Activated T-helper 2 cell treated with anti-CD3 and anti-CD28 coated beads, Interferon-gamma antibody, Interleukin-2, Interleukin-4, amounts not matched to agents 10 μg/mL and 5 μg/mL and 100 μg/mL, durations not matched to agents 14 hours and 24 hours and 36 hours (primary cell): Measurements from ENCODE around the gene KLHL25. TPM values are rescaled to one million over a fixed set of nuclear protein-coding genes. Genes with fewer than 3 reads are reported as not detected.

Experiments
- DNase-seq: peaks from one replicate; pipeline ENCODE4 v3.0.0; 2021; ENCODE audit warnings: low spot score
- H3K27ac Mint-ChIP-seq: one replicate; pipeline ENCODE4 v1.8.0; 2021; ENCODE audit warnings: mixed read lengths
- H3K27me3 Mint-ChIP-seq: one replicate; pipeline ENCODE4 v1.8.0; 2021; ENCODE audit warnings: low read depth, mixed read lengths
- H3K36me3 Mint-ChIP-seq: one replicate; pipeline ENCODE4 v1.8.0; 2021; ENCODE audit warnings: low read depth, mixed read lengths
- H3K4me1 Mint-ChIP-seq: one replicate; pipeline ENCODE4 v1.8.0; 2021; ENCODE audit warnings: low read depth, mixed read lengths
- H3K4me3 Mint-ChIP-seq: one replicate; pipeline ENCODE4 v1.8.0; 2021; ENCODE audit warnings: low read depth, mild to moderate bottlenecking, moderate library complexity, mixed read lengths
- H3K9me3 Mint-ChIP-seq: one replicate; pipeline ENCODE4 v1.8.0; 2021; ENCODE audit warnings: mixed read lengths
- intact Hi-C: fragments of 100-400 bp; cut with micrococcal nuclease; formaldehyde crosslinking; loops from one replicate; pipeline ENCODE4 v1.15.1; 2023
- total RNA-seq: library from RNA; stranded (reverse); gene quantifications from 2 replicates; pipeline ENCODE4 v1.2.3, GENCODE V29; 2022

Gene KLHL25
- total RNA-seq, 1 donor from 2014 or later: 9.0 TPM

- intact Hi-C loops: loop anchor here (2.0 kb wide), 1 partner anchor 45 kb away; no protein-coding TSS in a partner anchor
- Mint-ChIP-seq H3K36me3 (peaks cover 3% of the 10 kb centered on the region), H3K4me3 (peak overlapping the region; percentile 53), H3K9me3 (no peaks in the 10 kb centered on the region), H3K27me3 (no peaks in the 10 kb centered on the region), H3K4me1 (peaks cover 23% of the 10 kb centered on the region), H3K27ac (no peak overlapping the region)
- no peak for DNase-seq
Observed at GRCh38 chr15:85795337-85796305, 896 bp upstream of the KLHL25 start.

DNA sequence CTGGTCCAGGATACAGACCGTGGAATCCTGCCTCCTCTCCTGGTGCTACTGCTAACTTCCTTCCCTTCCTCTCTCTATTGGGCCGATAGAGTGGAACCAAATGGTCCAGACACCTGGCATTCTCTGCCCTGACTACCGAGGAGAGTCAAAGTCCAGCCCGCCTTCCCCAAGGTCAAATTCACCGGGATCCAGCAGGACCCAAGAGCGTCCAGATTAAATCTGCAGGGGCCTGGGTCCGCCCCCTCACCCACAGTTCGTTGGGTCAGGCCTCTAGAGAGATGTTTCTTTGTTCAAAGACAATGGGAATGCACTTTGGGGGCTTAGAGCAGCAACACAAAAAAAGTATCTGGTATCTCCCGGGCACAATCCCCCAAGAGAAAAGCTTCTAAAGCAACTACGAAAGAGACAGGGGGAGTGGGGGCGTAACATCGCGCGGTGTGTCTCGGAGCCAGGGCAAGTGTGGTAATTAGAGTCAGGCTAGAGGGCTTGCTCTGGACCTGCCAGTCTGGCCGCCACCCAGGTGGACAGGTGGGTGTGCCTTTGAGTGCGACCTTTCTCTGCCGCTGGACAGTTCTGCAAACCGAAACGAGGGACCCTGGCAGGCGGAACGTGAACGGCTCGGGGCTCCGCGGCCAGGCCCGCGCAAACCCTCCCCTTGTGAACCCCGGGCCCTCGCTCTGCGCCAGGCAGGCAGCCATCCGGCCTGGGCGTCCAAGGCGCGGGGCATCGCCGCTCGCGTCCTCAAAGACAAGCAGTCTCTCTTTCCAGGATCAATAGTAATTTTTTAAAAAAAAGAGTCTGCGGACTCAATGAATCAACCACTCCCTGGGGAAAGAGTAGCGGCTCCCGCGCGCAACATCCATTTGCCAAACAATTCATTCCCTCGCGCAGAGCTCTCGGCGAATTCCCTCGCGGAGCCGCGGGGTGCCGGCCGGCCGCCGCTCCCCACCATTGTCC, 806 bp downstream of the KLHL25 start:
- intact Hi-C loops: loop anchor here (1.0 to 5.0 kb wide), 4 partner anchors 9 to 177 kb away; no protein-coding TSS in a partner anchor
- Mint-ChIP-seq H3K4me3 (peak overlapping the region; percentile 89), H3K27ac (peak overlapping the region; percentile 72), H3K4me1 (peaks cover 26% of the 10 kb centered on the region), H3K27me3 (no peaks in the 10 kb centered on the region), H3K9me3 (no peaks in the 10 kb centered on the region), H3K36me3 (peaks cover 6% of the 10 kb centered on the region)
- DNase-seq: peak; percentile 45

DNA sequence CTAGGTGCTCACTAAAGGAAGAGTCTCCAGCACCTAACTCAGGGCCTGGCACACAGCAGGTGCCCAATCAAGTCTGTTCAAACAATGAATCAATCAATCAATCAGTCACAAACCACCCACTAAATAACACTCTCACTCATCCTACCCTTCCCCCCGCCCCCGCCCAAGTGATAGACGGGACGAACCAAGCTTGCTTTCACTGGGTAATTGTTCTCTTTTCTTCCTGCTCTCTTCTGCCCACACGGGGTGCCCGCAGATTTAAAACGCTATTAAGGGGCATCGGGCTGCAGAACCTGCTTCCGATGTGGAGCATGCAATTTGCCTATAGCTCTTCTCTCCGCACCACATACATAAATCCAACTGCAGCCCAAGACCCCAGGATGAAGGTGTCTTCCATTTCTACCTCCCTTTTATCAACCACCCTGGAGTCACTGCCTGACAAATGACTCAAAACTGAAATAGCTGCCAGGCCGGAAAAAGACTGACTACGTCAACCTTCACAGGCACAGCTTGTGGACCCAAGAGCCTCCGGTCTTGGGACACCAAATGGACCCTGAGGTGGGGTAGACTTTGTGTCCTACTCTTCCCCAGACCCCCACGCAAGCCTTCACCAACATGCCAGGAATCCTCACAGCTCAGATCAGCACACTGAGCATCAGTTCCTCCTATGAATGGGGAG, 1.7 kb downstream of the KLHL25 start:
- Mint-ChIP-seq H3K9me3 (no peaks in the 10 kb centered on the region), H3K27ac (peak overlapping the region; percentile 72), H3K4me1 (peaks cover 29% of the 10 kb centered on the region), H3K4me3 (peak overlapping the region; percentile 89), H3K27me3 (no peaks in the 10 kb centered on the region), H3K36me3 (peaks cover 6% of the 10 kb centered on the region)
- intact Hi-C loops: loop anchor here (1.0 to 5.0 kb wide), 3 partner anchors 8 to 176 kb away; no protein-coding TSS in a partner anchor
- DNase-seq: no peak

DNA sequence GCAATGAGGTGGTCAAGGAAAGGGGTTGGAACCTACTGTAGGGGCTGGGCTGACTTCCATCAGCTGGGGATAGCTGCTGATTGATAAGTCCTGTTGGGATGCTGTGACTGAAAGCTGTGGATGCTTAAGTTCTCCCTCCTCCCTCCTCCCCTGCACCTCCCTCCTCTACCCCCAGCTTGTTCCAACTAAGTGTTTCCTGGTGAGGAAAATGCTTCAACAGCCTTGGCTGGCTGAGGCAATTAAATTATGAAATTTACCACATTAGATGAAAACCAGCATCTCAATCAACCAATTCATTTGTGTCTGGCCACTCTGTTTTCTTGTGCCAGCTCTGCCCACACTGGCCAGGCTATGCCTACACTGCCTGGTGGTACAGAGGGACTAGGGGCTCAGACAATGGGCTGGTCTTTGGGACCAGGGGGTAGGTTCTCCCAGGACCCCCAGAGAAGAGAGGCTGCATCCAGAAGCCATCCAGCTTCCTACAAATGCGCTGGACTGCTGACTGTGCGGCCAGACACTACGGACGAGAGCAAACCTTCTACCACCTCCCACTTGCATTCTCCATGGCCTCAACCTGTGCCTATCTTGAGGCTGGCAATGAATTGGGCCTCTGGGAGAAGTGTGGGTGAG, 2.5 kb downstream of the KLHL25 start:
- no peaks in the 10 kb centered on the region for H3K27me3 Mint-ChIP-seq
- DNase-seq: no peak
- peaks cover 11% of the 10 kb centered on the region for H3K36me3 Mint-ChIP-seq
- no peak overlapping the region for H3K4me3 Mint-ChIP-seq
- intact Hi-C loops: loop anchor here (5.0 kb wide), 2 partner anchors 60 to 175 kb away; no protein-coding TSS in a partner anchor
- peaks cover 34% of the 10 kb centered on the region for H3K4me1 Mint-ChIP-seq
- H3K27ac Mint-ChIP-seq: no peak overlapping the region
- H3K9me3 Mint-ChIP-seq: no peaks in the 10 kb centered on the region

DNA sequence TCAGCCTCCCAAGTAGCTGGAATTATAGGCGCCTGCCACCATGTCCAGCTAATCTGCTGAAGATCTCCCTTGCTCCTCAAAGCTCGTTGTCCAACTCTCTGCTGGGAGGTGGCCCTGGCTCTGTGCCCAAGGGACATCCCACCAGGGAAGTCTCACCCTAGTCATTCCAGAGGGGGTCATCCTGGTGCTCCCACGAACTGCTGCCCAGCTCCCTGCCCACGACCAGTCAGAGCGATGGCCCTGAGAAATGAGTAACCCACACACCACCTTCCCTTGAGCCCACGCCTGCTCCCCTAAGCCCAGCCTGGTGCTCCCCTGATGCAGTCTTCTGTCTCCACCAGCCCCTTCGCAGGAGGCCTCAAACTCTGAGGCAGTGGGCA, 5.2 kb downstream of the KLHL25 start:
- no peak overlapping the region for H3K27ac Mint-ChIP-seq
- intact Hi-C loops: no loop called here
- H3K4me1 Mint-ChIP-seq: peaks cover 42% of the 10 kb centered on the region

GRCh38 chr15:85788771-85789495, 5.8 kb downstream of the KLHL25 start:
- no peaks in the 10 kb centered on the region for H3K27me3 Mint-ChIP-seq
- no peaks in the 10 kb centered on the region for H3K9me3 Mint-ChIP-seq
- no peak overlapping the region for H3K4me3 Mint-ChIP-seq
- H3K4me1 Mint-ChIP-seq: peaks cover 44% of the 10 kb centered on the region
- no peak overlapping the region for H3K27ac Mint-ChIP-seq
- H3K36me3 Mint-ChIP-seq: peaks cover 11% of the 10 kb centered on the region
- DNase-seq: no peak
- intact Hi-C loops: no loop called here

More for the DNA sequence above, 5.2 kb downstream of the KLHL25 start:
- Mint-ChIP-seq H3K9me3 (no peaks in the 10 kb centered on the region), H3K36me3 (peaks cover 11% of the 10 kb centered on the region), H3K27me3 (no peaks in the 10 kb centered on the region), H3K4me3 (no peak overlapping the region)
- no peak for DNase-seq

DNA sequence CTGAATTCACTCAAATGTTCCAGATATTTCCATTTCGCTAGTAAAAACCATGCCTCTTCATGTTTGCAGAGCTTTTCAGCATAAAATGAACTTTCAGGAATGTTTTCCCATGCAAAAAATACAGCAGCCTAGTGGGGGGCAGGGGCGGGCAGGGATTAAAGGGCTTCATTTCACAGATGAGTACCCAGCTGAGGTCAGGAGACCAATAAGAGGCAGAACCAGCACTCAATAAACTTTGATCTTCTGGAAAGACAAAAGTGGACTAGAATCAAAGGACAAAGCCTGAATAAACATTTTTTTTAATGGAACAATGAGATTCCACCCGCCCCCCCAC, 8.0 kb downstream of the KLHL25 start:
- H3K4me3 Mint-ChIP-seq: no peak overlapping the region
- peaks cover 45% of the 10 kb centered on the region for H3K4me1 Mint-ChIP-seq
- H3K36me3 Mint-ChIP-seq: peaks cover 8% of the 10 kb centered on the region
- H3K27ac Mint-ChIP-seq: no peak overlapping the region
- H3K27me3 Mint-ChIP-seq: no peaks in the 10 kb centered on the region
- no peaks in the 10 kb centered on the region for H3K9me3 Mint-ChIP-seq
- DNase-seq: no peak
- intact Hi-C loops: no loop called here

- H3K27ac Mint-ChIP-seq: peak overlapping the region; percentile 81
- H3K4me3 Mint-ChIP-seq: peak overlapping the region; percentile 51
- peaks cover 48% of the 10 kb centered on the region for H3K4me1 Mint-ChIP-seq
- no peaks in the 10 kb centered on the region for H3K9me3 Mint-ChIP-seq
- no peak for DNase-seq
- H3K36me3 Mint-ChIP-seq: peaks cover 8% of the 10 kb centered on the region
- intact Hi-C loops: loop anchor here (1.0 kb wide), 1 partner anchor 7 kb away; no protein-coding TSS in a partner anchor
- H3K27me3 Mint-ChIP-seq: no peaks in the 10 kb centered on the region
Observed at GRCh38 chr15:85785887-85786780, 8.6 kb downstream of the KLHL25 start.

DNA sequence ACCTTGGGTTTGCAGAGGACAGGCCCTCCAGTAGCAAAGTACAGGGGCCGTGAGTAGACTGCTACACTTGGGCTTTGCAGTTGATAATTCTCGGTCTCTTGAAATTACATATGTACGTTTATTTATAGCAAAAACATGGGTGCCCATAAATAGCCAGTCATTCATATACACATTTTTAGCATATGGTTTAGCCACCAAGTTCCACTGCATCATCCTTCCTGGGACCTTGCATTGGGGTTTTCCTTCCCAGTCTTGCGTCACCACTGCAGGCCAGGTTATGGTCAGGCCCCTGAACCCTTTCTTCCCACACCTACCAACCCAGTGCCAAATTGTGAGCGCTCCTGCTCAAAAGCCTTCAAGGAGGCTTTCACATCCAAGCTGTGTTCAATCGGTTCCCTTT, 12.7 kb downstream of the KLHL25 start:
- DNase-seq: no peak
- H3K4me1 Mint-ChIP-seq: peaks cover 47% of the 10 kb centered on the region
- no peaks in the 10 kb centered on the region for H3K9me3 Mint-ChIP-seq
- intact Hi-C loops: no loop called here
- H3K27me3 Mint-ChIP-seq: no peaks in the 10 kb centered on the region
- no peak overlapping the region for H3K4me3 Mint-ChIP-seq
- peaks cover 3% of the 10 kb centered on the region for H3K36me3 Mint-ChIP-seq
- peak overlapping the region; percentile 65 for H3K27ac Mint-ChIP-seq

GRCh38 chr15:85781099-85781498, 13.6 kb downstream of the KLHL25 start:
- Mint-ChIP-seq H3K36me3 (peaks cover 3% of the 10 kb centered on the region), H3K27ac (no peak overlapping the region), H3K4me1 (peaks cover 40% of the 10 kb centered on the region), H3K9me3 (no peaks in the 10 kb centered on the region), H3K27me3 (no peaks in the 10 kb centered on the region), H3K4me3 (no peak overlapping the region)
- intact Hi-C loops: no loop called here
- no peak for DNase-seq
